Endothelial cell of umbilical vein (primary cell): ENCODE results near the gene SLC25A26. TPM values are rescaled to one million over a fixed set of nuclear protein-coding genes. Genes with fewer than 3 reads are reported as not detected.

Experiments used
- BruUV-seq: library from RNA; stranded (reverse); fragments of 400-500 nt; replicated peaks from 2 replicates; lab custom pipeline; 2021; lab: Mats Ljungman, UMichigan
- CTCF ChIA-PET: fragments of 300-600, 350-600 bp; sonication (Branson Sonifier 250); formaldehyde crosslinking; loops from one replicate; lab custom pipeline; 2021; ENCODE audit warnings: antibody characterized with exemption, inconsistent platforms; lab: Charles Lee
- POLR2A ChIA-PET: fragments of 300-600, 350-600 bp; sonication (Branson Sonifier 250); formaldehyde crosslinking; loops from one replicate; lab custom pipeline; 2021; ENCODE audit warnings: antibody characterized with exemption, inconsistent platforms; lab: Charles Lee
- DNase-seq: peaks from one replicate; pipeline ENCODE4 v3.0.0-alpha.2; 2011; ENCODE audit warnings: low read depth, low spot score
- FAIRE-seq: peaks from 2 replicates; lab custom pipeline; 2011; peaks lifted over from hg19 to GRCh38; lab: Jason Lieb, UNC
- H2AFZ ChIP-seq: 2 replicates; pipeline ENCODE4 v1.6.0; 2012; ENCODE audit warnings: low read depth, low read length, control low read depth, inconsistent platforms
- H3K27ac ChIP-seq: 2 replicates; pipeline ENCODE4 v1.5.1; 2011; ENCODE audit warnings: low read depth, mild to moderate bottlenecking, control low read depth, low read length, moderate library complexity; ENCODE audit not compliant: insufficient read depth
- H3K27me3 ChIP-seq, 2 experiments: 2 replicates each; pipeline versions ENCODE4 v1.6.0 to v1.6.1; 2011; ENCODE audit warnings: low read length in 2 of 2, mixed read lengths in 1 of 2; ENCODE audit not compliant: control insufficient read depth in 2 of 2, insufficient read depth in 2 of 2
- H3K36me3 ChIP-seq, 2 experiments: 2 replicates in 1 of 2; 3 replicates in 1 of 2; pipeline ENCODE4 v1.5.1; 2011; ENCODE audit warnings: low read length in 2 of 2, mild to moderate bottlenecking in 1 of 2, moderate library complexity in 1 of 2; ENCODE audit not compliant: control insufficient read depth in 2 of 2, insufficient read depth in 2 of 2; ENCODE audit errors: extremely low read depth in 1 of 2
- H3K4me1 ChIP-seq: 3 replicates; pipeline ENCODE4 v1.5.1; 2011; ENCODE audit warnings: mild to moderate bottlenecking, low read length; ENCODE audit not compliant: control insufficient read depth, insufficient read depth; ENCODE audit errors: extremely low read depth
- H3K4me2 ChIP-seq: 2 replicates; pipeline ENCODE4 v1.6.1; 2011; ENCODE audit warnings: low read length, control low read depth, mixed read lengths; ENCODE audit not compliant: insufficient read depth
- H3K4me3 ChIP-seq, 3 experiments: fragments of 200-600 bp in 1 of 3; sonication (generic), shearing (Covaris generic) in 1 of 3; replicated peaks in 1 of 3; 2 replicates each; pipeline ENCODE4 v1.5.1; 2011 to 2016; ENCODE audit warnings: control low read depth in 3 of 3, low read length in 3 of 3, mild to moderate bottlenecking in 2 of 3, inconsistent platforms in 1 of 3, low read depth in 1 of 3, moderate library complexity in 1 of 3; ENCODE audit not compliant: insufficient read depth in 1 of 3
- H3K79me2 ChIP-seq: 2 replicates; pipeline ENCODE4 v1.6.0; 2012; ENCODE audit warnings: low read length, inconsistent platforms; ENCODE audit not compliant: control insufficient read depth, insufficient read depth
- H3K9ac ChIP-seq: replicated peaks from 2 replicates; pipeline ENCODE3; 2011; ENCODE audit warnings: low read length, control low read depth; ENCODE audit not compliant: insufficient read depth; ENCODE audit errors: extremely low read depth
- H3K9me1 ChIP-seq: replicated peaks from 3 replicates; pipeline ENCODE4 v1.6.0; 2011; ENCODE audit warnings: mild to moderate bottlenecking, low read length; ENCODE audit not compliant: control insufficient read depth, insufficient read depth; ENCODE audit errors: extremely low read depth
- H3K9me3 ChIP-seq: replicated peaks from 2 replicates; pipeline ENCODE4 v1.5.1; 2012; ENCODE audit warnings: low read length, inconsistent platforms; ENCODE audit not compliant: control insufficient read depth, insufficient read depth
- H4K20me1 ChIP-seq: replicated peaks from 2 replicates; pipeline ENCODE3; 2011; ENCODE audit warnings: mild to moderate bottlenecking, low read length; ENCODE audit not compliant: control insufficient read depth, insufficient read depth; ENCODE audit errors: extremely low read depth
- CTCF ChIP-seq, 2 donors: IDR thresholded peaks; 1 replicate in 1 of 2; 2 replicates in 1 of 2; pipeline ENCODE4 v1.5.1; 2011; ENCODE audit warnings: low read length in 2 of 2, mild to moderate bottlenecking in 2 of 2, moderate library complexity in 2 of 2, control low read depth in 1 of 2, inconsistent platforms in 1 of 2, low read depth in 1 of 2; ENCODE audit not compliant: insufficient read depth in 1 of 2; ENCODE audit errors: extremely low read depth in 1 of 2
- EZH2 ChIP-seq: IDR thresholded peaks from 2 replicates; pipeline ENCODE4 v1.6.1; 2012; ENCODE audit warnings: borderline replicate concordance, low read depth, mild to moderate bottlenecking, moderate library complexity, low read length, inconsistent platforms; ENCODE audit not compliant: severe bottlenecking
- FOS ChIP-seq: IDR thresholded peaks from 2 replicates; pipeline ENCODE4 v1.6.1; 2011; ENCODE audit warnings: mild to moderate bottlenecking, low read length, moderate library complexity, borderline replicate concordance; ENCODE audit not compliant: insufficient read depth
- GATA2 ChIP-seq: IDR thresholded peaks from 2 replicates; pipeline ENCODE4 v1.7.0; 2011; ENCODE audit warnings: low read depth, mild to moderate bottlenecking, moderate library complexity, mixed read lengths, low read length; ENCODE audit not compliant: insufficient read length, insufficient read depth
- JUN ChIP-seq: IDR thresholded peaks from 2 replicates; pipeline ENCODE4 v1.6.1; 2011; ENCODE audit warnings: borderline replicate concordance, low read depth; ENCODE audit not compliant: insufficient read length, insufficient read depth
- MAX ChIP-seq: IDR thresholded peaks from 2 replicates; pipeline ENCODE4 v1.6.1; 2011; ENCODE audit not compliant: insufficient read depth, insufficient read length
- MYC ChIP-seq: IDR thresholded peaks from one replicate; pipeline ENCODE4 v1.6.1; 2011; ENCODE audit warnings: mild to moderate bottlenecking, low read depth, low read length
- POLR2A ChIP-seq: IDR thresholded peaks from 2 replicates; pipeline ENCODE4 v1.6.1; 2012; ENCODE audit warnings: low read depth, mild to moderate bottlenecking, control low read depth, low read length
- POLR2AphosphoS5 ChIP-seq: IDR thresholded peaks from 2 replicates; pipeline ENCODE4 v1.6.1; 2012; ENCODE audit warnings: low read depth, mild to moderate bottlenecking, control low read depth, low read length, moderate library complexity; ENCODE audit not compliant: insufficient read depth
- dilution Hi-C: fragments of 300-500 bp; cut with MboI; formaldehyde crosslinking; loops from one replicate; pipeline ENCODE4 v1.15.0; 2019; ENCODE audit warnings: low sequenced_read_pairs; ENCODE audit not compliant: extremely low pct_ligation_motif_present
- intact Hi-C: fragments of 100-400 bp; cut with micrococcal nuclease; formaldehyde crosslinking; loops from one replicate; pipeline ENCODE4 v1.10.0; 2022
- polyA plus RNA-seq, 4 experiments: library from polyadenylated mRNA; depleted of rRNA in 3 of 4; stranded (reverse) in 3 of 4; unstranded in 1 of 4; fragments of >200 nt; gene quantifications; 2 replicates each; pipeline versions ENCODE4 v1.2.1 to v1.2.3, GENCODE V29; 2011 to 2012; ENCODE audit warnings: missing spikeins in 1 of 4
- total RNA-seq: library from RNA; stranded (reverse); gene quantifications from 2 replicates; pipeline ENCODE4 v1.2.3, GENCODE V29; 2021

SLC25A26 gene
- total and polyA plus RNA-seq, 2 donors (not counting 3 experiments of a cell fraction or from before 2014, with no cell fraction given) = 11.8 to 23.5 TPM

DNA sequence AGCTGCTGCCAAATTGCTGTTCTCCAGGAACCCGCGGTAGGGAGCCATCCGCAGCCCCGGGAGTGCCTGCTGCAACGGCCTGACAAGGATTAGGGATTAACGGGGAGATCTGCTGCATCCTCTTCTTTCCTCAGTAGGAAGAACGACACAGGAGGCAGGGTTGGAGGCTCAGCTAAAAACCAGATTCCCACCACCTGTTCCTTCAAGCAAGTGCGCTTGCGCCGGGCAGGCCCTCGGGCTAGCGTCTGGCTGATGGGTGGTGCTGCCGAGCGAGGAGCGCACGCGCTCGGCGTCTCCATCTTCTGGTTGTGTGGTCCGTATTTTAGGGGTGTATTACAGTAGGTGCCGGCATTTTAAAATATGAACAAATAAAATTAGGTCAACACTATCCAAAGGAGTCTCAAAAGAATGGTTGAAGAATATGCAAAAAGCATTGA lies 25.4 kb upstream of the SLC25A26 start:
- ChIA-PET CTCF (interaction anchor here (0.7 to 1.9 kb wide), 14 partner anchors 10 to 860 kb away, joined by 3 to 11 read pairs (median 4); no protein-coding TSS in a partner anchor), POLR2A (no interaction called here)
- DNase-seq (peak; percentile 59), FAIRE-seq (no peak)
- peak overlapping the region; percentile 96 for H2AFZ ChIP-seq
- no peaks in the 10 kb centered on the region for H4K20me1 ChIP-seq
- no peak overlapping the region for H3K27ac ChIP-seq
- H3K9ac ChIP-seq = no peak overlapping the region
- no peaks in the 10 kb centered on the region for H3K36me3 ChIP-seq
- no peaks in the 10 kb centered on the region for H3K79me2 ChIP-seq
- H3K4me3 ChIP-seq = peak overlapping the region in 1 of 3 experiments; percentile 9
- intact Hi-C loops = loop anchor here (1.0 to 10.0 kb wide), 4 partner anchors 57 to 1661 kb away; no protein-coding TSS in a partner anchor
- dilution Hi-C loops = no loop called here
- H3K9me3 ChIP-seq = no peaks in the 10 kb centered on the region
- peaks cover 1 to 8% of the 10 kb centered on the region in 2 experiments for H3K27me3 ChIP-seq
- peaks cover 3% of the 10 kb centered on the region for H3K4me1 ChIP-seq
- TF ChIP-seq CTCF (IDR thresholded peaks at IDR 0.05; ENCODE audit: extremely low read depth in 1 of 2, insufficient read depth in 1 of 2, low read depth in 1 of 2, low read length in 2 of 2) = peak; percentile 10 to 20
- TF ChIP-seq POLR2AphosphoS5 = no peak
- TF ChIP-seq GATA2 = no peak
- TF ChIP-seq FOS = no peak
- no peak for TF ChIP-seq MYC
- no peak for TF ChIP-seq POLR2A
- TF ChIP-seq JUN = no peak
- TF ChIP-seq MAX = no peak
- peak; percentile 46 for TF ChIP-seq EZH2
- no TSS peak for BruUV-seq
- H3K4me2 ChIP-seq = peak overlapping the region; percentile 76
- H3K9me1 ChIP-seq = no peaks in the 10 kb centered on the region
